NB4 (cell line): Measurements from ENCODE around the gene GPSM1.
"Not testable (repeated sequence)": the region's sequence is repeated elsewhere in the genome, so short reads cannot be mapped to it uniquely, and the experiment has no call there.

Experiments
- DNase-seq: peaks from one replicate; pipeline ENCODE4 v3.0.0; 2010; ENCODE audit warnings: low read depth
- H3K4me3 ChIP-seq: one replicate; pipeline ENCODE4 v1.5.1; 2011; ENCODE audit warnings: mild to moderate bottlenecking, low read depth, low read length, moderate library complexity
- CTCF ChIP-seq: IDR thresholded peaks from one replicate; pipeline ENCODE4 v1.5.1; 2012; ENCODE audit warnings: low read depth, low read length
- MAX ChIP-seq: IDR thresholded peaks from 2 replicates; pipeline ENCODE4 v1.6.1; 2011; ENCODE audit warnings: low read depth, low read length
- MYC ChIP-seq: IDR thresholded peaks from 2 replicates; pipeline ENCODE4 v1.6.1; 2011; ENCODE audit warnings: low read depth, low read length
- POLR2A ChIP-seq: IDR thresholded peaks from 2 replicates; pipeline ENCODE4 v1.6.1; 2011; ENCODE audit warnings: mild to moderate bottlenecking; ENCODE audit not compliant: insufficient read length; ENCODE audit errors: extremely low read depth

The GPSM1 gene

GRCh38 chr9:136317695-136318094 lies 9.6 kb upstream of the GPSM1 start:
- TF ChIP-seq POLR2A = no peak
- TF ChIP-seq MYC = no peak
- TF ChIP-seq CTCF = no peak
- no peak for TF ChIP-seq MAX
- H3K4me3 ChIP-seq = no peak overlapping the region
- no peak for DNase-seq

- no peak overlapping the region for H3K4me3 ChIP-seq
- DNase-seq = no peak
- TF ChIP-seq MYC (no peak), POLR2A (no peak), CTCF (no peak), MAX (no peak)
These were observed 9.1 kb upstream of the GPSM1 start for GRCh38 chr9:136318111-136318775.

- no peak for DNase-seq
- TF ChIP-seq MYC (no peak), POLR2A (no peak), MAX (no peak), CTCF (no peak)
- H3K4me3 ChIP-seq = no peak overlapping the region
These were observed 8.5 kb upstream of the GPSM1 start for GRCh38 chr9:136318776-136319241.

GRCh38 chr9:136319244-136319643 lies 8.1 kb upstream of the GPSM1 start:
- not testable (repeated sequence) for DNase-seq, H3K4me3 ChIP-seq

- not testable (repeated sequence) for DNase-seq, H3K4me3 ChIP-seq
These were observed 7.4 kb upstream of the GPSM1 start for GRCh38 chr9:136319955-136320354.

- not testable (repeated sequence) for DNase-seq, H3K4me3 ChIP-seq
These were observed 6.4 kb upstream of the GPSM1 start for GRCh38 chr9:136320972-136321371.

GRCh38 chr9:136321561-136321960 lies 5.8 kb upstream of the GPSM1 start:
- DNase-seq = no peak
- TF ChIP-seq MAX (no peak), POLR2A (no peak), CTCF (no peak), MYC (no peak)
- H3K4me3 ChIP-seq = no peak overlapping the region
